Aortic smooth muscle cell (primary cell): ENCODE data around the gene HEXIM1. TPM values are rescaled to one million over a fixed set of nuclear protein-coding genes. Genes with fewer than 3 reads are reported as not detected.

Experiments used
- total RNA-seq: library from RNA; depleted of rRNA; stranded (reverse); fragments of >200 nt; gene quantifications from 2 replicates; pipeline ENCODE4 v1.2.3, GENCODE V29; 2014

HEXIM1 gene
- 10.6 and 11.6 TPM in 2 replicates for total RNA-seq

GRCh38 chr17:45148183-45149036 lies at the start of gene HEXIM1:
Gene HEXIM1 (plus strand): TSS chr17:45148475. CDS start chr17:45149191, 716 bp downstream.

GRCh38 chr17:45132320-45132571 lies 16.0 kb upstream of the HEXIM1 start, which contains the start of gene PLCD3:
Gene PLCD3 (minus strand): TSS chr17:45132515. CDS start chr17:45132410, 105 bp downstream.

GRCh38 chr17:45135192-45135977 lies 12.9 kb upstream of the HEXIM1 start, which contains the start of gene ACBD4:
Gene ACBD4 (plus strand): TSS chr17:45135687. CDS start chr17:45136145, 458 bp downstream.

GRCh38 chr17:45161288-45162024 lies 13.2 kb downstream of the HEXIM1 start, which contains the start of gene HEXIM2:
Gene HEXIM2 (plus strand): TSS chr17:45161875. CDS start chr17:45162794, 919 bp downstream.

Other genes with a start within 250 kb of the HEXIM1 start
- 87.9 and 100 TPM in 2 replicates for gene EFTUD2, start 249.0 kb upstream of the HEXIM1 start, total RNA-seq
- 0.44 TPM in 1 of 2 replicates, not detected in the other for gene GFAP, start 233.0 kb upstream of the HEXIM1 start, total RNA-seq
- gene KIF18B, start 200.7 kb upstream of the HEXIM1 start, total RNA-seq: 1.7 and 2.6 TPM in 2 replicates
- gene C1QL1, start 180.2 kb upstream of the HEXIM1 start, total RNA-seq: 0.31 and 0.66 TPM in 2 replicates
- 19.0 and 22.5 TPM in 2 replicates for gene DCAKD, start 96.8 kb upstream of the HEXIM1 start, total RNA-seq
- gene NMT1, start 87.2 kb upstream of the HEXIM1 start, total RNA-seq: 49.2 and 82.8 TPM in 2 replicates
- 27.3 and 57.7 TPM in 2 replicates for gene PLCD3, start 16.0 kb upstream of the HEXIM1 start, total RNA-seq
- 7.1 and 8.1 TPM in 2 replicates for gene ACBD4, start 12.8 kb upstream of the HEXIM1 start, total RNA-seq
- 7.7 and 7.9 TPM in 2 replicates for gene HEXIM2, start 13.4 kb downstream of the HEXIM1 start, total RNA-seq
- 0.06 and 0.13 TPM in 2 replicates for gene FMNL1, start 73.4 kb downstream of the HEXIM1 start, total RNA-seq
- gene SPATA32, start 113.6 kb downstream of the HEXIM1 start, total RNA-seq: under 0.01 and 0.06 TPM in 2 replicates
- gene MAP3K14, start 168.5 kb downstream of the HEXIM1 start, total RNA-seq: 1.4 and 1.5 TPM in 2 replicates